Right lobe of liver (tissue), 6 donors: Measurements from ENCODE around the gene TLR10. TPM values are rescaled to one million over a fixed set of nuclear protein-coding genes. Genes with fewer than 3 reads are reported as not detected.
"Not testable (repeated sequence)": the region's sequence is repeated elsewhere in the genome, so short reads cannot be mapped to it uniquely, and the experiment has no call there.

Source experiments
- ATAC-seq, 4 donors: fragments of 200-7000 bp; cut with Tn5 transposase; one replicate each; pipeline ENCODE4 v1.9.1; 2020; ENCODE audit warnings: mild to moderate bottlenecking in 4 of 4, moderate library complexity in 4 of 4
- DNase-seq, 3 donors: peaks; one replicate each; pipeline ENCODE4 v3.0.0-alpha.2; 2020
- H3K27ac ChIP-seq, 3 donors: fragments of 200-600 bp; one replicate each; pipeline ENCODE4 v1.8.0; 2022
- H3K27me3 ChIP-seq, 2 donors: fragments of 200-600 bp; one replicate each; pipeline ENCODE4 v1.8.0; 2022
- H3K36me3 ChIP-seq, 4 donors: fragments of 200-600 bp; sonication (generic) in 1 of 4; one replicate each; pipeline versions ENCODE4 v1.5.1 to v1.8.0; 2017 to 2022; ENCODE audit warnings: control low read depth in 1 of 4
- H3K4me1 ChIP-seq, 4 donors: fragments of 200-600 bp; sonication (generic) in 1 of 4; one replicate each; pipeline versions ENCODE4 v1.5.1 to v1.8.0; 2017 to 2022; ENCODE audit warnings: control low read depth in 1 of 4
- H3K4me3 ChIP-seq, 3 donors: fragments of 200-600 bp; one replicate each; pipeline ENCODE4 v1.8.0; 2022
- H3K9me3 ChIP-seq, 4 donors: fragments of 200-600 bp; sonication (generic) in 1 of 4; one replicate each; pipeline versions ENCODE4 v1.5.1 to v1.8.0; 2017 to 2022; ENCODE audit warnings: control low read depth in 1 of 4
- POLR2A ChIP-seq: fragments of 450-650 bp; IDR thresholded peaks from one replicate; pipeline ENCODE4 v1.6.1; 2017; ENCODE audit warnings: antibody characterized with exemption, mild to moderate bottlenecking
- WGBS: methylation state at CpG from one replicate; pipeline ENCODE4 v1.1.6; 2018; ENCODE audit warnings: low coverage, low lambda C conversion rate; ENCODE audit not compliant: insufficient coverage; ENCODE audit errors: missing lambda C conversion rate; 5-methylcytosine and 5-hydroxymethylcytosine counted together
- intact Hi-C, 2 donors: fragments of 100-400 bp; cut with DNase I; formaldehyde crosslinking; loops; one replicate each; pipeline versions ENCODE4 v1.11.2 to v1.14.1; 2022
- total RNA-seq, 6 experiments: library from RNA; depleted of rRNA in 2 of 6; stranded (reverse); fragments of >200 nt in 2 of 6; fragmentation: NEBNext Ultra II Directional in 3 of 6; extraction: Animal tissue kit (Norgen Biotek cat#: 25700) in 3 of 6; gene quantifications; one replicate each; pipeline versions ENCODE4 v1.1.0 to v1.2.4, GENCODE V29; 2016 to 2023
- TF ChIP-seq, protein P1 (sequence below), 4 donors: fragments of 200-600 bp in 3 of 4; fragments of 450-650 bp in 1 of 4; IDR thresholded peaks; one replicate each; pipeline versions ENCODE4 v1.5.1 to v1.8.0; 2016 to 2022; ENCODE audit warnings: antibody characterized with exemption in 4 of 4, mild to moderate bottlenecking in 2 of 4
- donor health status: DM: no; HTN: yes; CAD: no.
- donor health status: DM: no; HTN: no; CAD: no.
- donor health status: DM: no; HTN: no; CAD: no.
- donor health status: DM: no; HTN: yes; CAD: no.
- donor health status: DM: no; HTN: yes; CAD: no.

Gene TLR10
- total RNA-seq, 6 experiments from 2014 or later, result 0.16 to 0.68 (median 0.39) TPM; not detected in 2

DNA sequence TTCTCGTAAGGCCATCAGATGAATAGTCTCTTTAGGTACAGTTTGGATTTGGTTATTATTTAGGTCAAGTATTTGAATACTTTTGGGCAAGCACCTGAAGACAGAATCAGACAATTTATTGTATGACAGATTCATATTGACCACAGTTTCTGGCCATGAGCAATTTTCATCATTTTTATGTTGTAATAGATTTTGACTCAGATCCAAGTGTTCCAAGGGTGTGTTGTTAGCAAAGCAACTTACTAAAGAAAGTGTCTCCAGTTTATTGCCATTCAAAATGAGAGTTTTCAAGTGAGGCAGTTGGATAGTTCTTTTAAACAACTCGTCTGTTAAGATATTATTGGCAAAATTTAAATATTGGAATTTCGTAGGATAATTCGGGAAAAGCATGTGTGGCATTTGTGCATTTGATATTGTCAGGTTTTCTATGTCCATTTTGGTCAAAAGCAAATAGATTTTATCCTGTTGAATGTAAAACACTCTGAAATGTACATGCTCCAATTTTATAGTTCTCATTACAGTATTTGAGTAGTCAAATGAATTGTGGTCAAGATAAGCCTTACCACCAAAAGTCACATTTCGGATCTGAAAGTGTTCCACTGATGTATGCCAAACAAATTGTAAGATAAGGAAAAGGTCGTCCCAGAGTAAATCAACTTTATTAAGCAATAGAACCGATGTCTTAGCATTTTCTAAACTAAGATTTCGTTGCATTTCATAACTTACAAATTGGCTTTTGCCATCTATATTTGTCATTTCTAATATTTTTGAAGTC, 8.4 kb downstream of the TLR10 start:
- Histone ChIP-seq H3K4me1 (no peaks in the 10 kb centered on the region), H3K27me3 (no peaks in the 10 kb centered on the region), H3K4me3 (no peak overlapping the region), H3K36me3 (no peaks in the 10 kb centered on the region), H3K9me3 (no peaks in the 10 kb centered on the region), H3K27ac (no peak overlapping the region)
- no peak for ATAC-seq
- TF ChIP-seq, protein P1, sequence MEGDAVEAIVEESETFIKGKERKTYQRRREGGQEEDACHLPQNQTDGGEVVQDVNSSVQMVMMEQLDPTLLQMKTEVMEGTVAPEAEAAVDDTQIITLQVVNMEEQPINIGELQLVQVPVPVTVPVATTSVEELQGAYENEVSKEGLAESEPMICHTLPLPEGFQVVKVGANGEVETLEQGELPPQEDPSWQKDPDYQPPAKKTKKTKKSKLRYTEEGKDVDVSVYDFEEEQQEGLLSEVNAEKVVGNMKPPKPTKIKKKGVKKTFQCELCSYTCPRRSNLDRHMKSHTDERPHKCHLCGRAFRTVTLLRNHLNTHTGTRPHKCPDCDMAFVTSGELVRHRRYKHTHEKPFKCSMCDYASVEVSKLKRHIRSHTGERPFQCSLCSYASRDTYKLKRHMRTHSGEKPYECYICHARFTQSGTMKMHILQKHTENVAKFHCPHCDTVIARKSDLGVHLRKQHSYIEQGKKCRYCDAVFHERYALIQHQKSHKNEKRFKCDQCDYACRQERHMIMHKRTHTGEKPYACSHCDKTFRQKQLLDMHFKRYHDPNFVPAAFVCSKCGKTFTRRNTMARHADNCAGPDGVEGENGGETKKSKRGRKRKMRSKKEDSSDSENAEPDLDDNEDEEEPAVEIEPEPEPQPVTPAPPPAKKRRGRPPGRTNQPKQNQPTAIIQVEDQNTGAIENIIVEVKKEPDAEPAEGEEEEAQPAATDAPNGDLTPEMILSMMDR (IDR thresholded peaks at IDR 0.05), result no peak
- TF ChIP-seq POLR2A, result no peak
- intact Hi-C loops, result no loop called here
- DNase-seq, result no peak
- WGBS, result 60% methylated on average over 8 of the region's 8 CpGs

DNA sequence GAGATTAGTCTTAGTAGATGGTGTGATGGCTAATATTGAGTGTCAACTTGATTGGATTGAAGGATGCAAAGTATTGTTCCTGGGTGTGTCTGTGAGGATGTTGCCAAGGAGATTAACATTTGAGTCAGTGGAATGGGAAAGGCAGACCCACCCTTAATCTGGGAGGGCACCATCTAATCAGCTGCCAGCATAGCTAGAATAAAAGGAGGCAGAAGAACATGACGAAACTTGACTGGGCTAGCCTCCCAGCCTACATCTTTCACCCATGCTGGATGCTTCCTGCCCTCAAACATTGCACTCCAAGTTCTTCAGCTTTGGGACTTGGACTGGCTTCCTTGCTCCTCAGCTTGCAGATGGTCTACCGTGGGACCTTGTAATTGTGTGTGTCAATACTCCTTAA, 12.5 kb downstream of the TLR10 start:
- H3K36me3 ChIP-seq, H3K4me1 ChIP-seq, H3K4me3 ChIP-seq, intact Hi-C loops, H3K9me3 ChIP-seq, H3K27me3 ChIP-seq, DNase-seq, H3K27ac ChIP-seq, ATAC-seq: not testable (repeated sequence)
- WGBS, result 79% methylated on average over 2 of the region's 2 CpGs

DNA sequence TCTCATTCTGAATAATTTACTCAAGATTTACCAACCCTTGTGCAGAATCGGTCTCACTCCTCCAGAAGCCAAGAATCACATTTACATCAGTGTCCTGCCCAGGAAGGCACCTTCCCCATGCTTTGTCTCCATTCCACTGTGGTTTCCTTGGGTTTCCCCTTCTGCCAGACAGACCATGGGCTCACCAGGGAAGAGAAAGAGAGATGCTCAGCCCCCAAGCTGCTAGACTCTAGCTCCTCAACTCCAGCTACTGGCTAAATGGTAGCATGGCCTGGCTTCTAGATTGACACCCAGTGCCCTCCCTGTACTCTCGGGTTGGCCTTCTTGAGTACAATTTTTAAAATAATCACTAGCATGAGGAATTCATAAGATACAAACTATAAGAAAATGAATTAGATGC, 12.9 kb downstream of the TLR10 start:
- H3K4me3 ChIP-seq, result no peak overlapping the region
- no peaks in the 10 kb centered on the region for H3K36me3 ChIP-seq
- no peak for TF ChIP-seq POLR2A
- TF ChIP-seq, protein P1 (IDR thresholded peaks at IDR 0.05), result no peak
- 84% methylated on average over 2 of the region's 2 CpGs for WGBS
- ATAC-seq (no peak), DNase-seq (no peak)
- H3K27me3 ChIP-seq, result no peaks in the 10 kb centered on the region
- intact Hi-C loops, result no loop called here
- no peaks in the 10 kb centered on the region for H3K4me1 ChIP-seq
- H3K27ac ChIP-seq, result no peak overlapping the region
- H3K9me3 ChIP-seq, result no peaks in the 10 kb centered on the region

DNA sequence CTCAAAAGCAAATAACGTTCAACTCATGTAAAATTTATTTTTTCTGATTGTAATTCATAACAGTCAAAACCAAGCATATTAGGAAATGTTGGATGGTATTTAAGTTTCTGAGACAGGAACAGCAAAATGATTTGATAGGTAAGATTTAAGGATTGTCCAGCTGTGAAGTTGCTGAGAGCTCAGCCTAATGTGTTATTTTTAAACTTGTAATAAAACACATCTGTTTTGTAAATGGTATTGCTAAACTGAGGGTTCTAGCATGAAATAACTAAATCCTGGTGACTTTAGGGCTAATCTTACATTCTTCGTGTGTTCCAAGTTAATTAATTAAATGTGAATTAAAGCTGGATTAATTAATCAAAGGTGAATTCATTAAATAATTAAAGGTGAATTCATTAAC, 13.3 kb downstream of the TLR10 start:
- Histone ChIP-seq H3K27ac (no peak overlapping the region), H3K36me3 (no peaks in the 10 kb centered on the region), H3K9me3 (no peaks in the 10 kb centered on the region), H3K4me3 (no peak overlapping the region), H3K27me3 (no peaks in the 10 kb centered on the region), H3K4me1 (no peaks in the 10 kb centered on the region)
- DNase-seq (no peak), ATAC-seq (no peak)
- intact Hi-C loops, result no loop called here
- 47% methylated on average over 2 of the region's 2 CpGs for WGBS
- TF ChIP-seq POLR2A, result no peak
- TF ChIP-seq, protein P1 (IDR thresholded peaks at IDR 0.05), result no peak

DNA sequence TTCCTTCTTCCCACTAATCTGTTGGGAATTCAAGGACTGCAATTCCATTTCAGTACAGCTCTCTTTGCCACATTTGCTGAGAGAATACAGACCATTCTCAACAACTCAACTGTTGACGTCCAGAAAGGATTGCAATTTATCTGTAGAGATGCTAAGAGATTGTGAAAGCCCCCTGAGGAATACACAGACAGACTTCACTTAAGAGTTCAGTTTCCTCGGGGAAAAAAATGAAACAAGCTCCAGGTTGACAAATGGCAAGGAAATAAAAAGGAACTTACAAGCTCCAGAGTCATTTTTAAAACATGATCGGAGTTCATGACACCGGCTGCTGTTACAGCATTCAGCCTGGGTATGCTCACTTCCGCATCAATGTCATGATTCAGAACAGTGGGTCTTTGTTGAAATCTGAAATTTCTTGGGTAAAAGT, 13.8 kb downstream of the TLR10 start:
- intact Hi-C loops, result no loop called here
- H3K27me3 ChIP-seq, result no peaks in the 10 kb centered on the region
- H3K36me3 ChIP-seq, result no peaks in the 10 kb centered on the region
- no peaks in the 10 kb centered on the region for H3K4me1 ChIP-seq
- 59% methylated on average over 5 of the region's 5 CpGs for WGBS
- DNase-seq (no peak), ATAC-seq (peak in 2 of 4 donors; percentile 33 to 43)
- H3K4me3 ChIP-seq, result no peak overlapping the region
- no peak overlapping the region for H3K27ac ChIP-seq
- H3K9me3 ChIP-seq, result no peaks in the 10 kb centered on the region
- TF ChIP-seq POLR2A, result no peak

DNA sequence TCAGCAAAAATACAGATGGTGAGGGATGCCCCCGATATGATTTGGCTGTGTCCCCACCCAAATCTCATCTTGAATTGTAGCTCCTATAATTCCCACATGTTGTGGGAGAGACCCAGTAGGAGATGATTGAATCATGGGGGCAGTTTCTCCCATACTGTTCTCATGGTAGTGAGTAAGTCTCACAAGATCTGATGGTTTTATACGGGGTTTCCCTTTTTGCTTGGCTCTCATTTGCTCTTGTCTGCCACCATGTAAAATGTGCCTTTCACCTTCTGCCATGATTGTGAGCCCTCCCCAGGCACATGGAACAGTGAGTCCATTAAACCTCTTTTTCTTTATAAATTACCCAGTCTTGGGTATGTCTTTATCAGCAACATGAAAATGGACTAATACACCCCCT, 15.8 kb downstream of the TLR10 start:
- intact Hi-C loops, H3K27me3 ChIP-seq, H3K4me3 ChIP-seq, DNase-seq, H3K9me3 ChIP-seq, H3K27ac ChIP-seq, H3K36me3 ChIP-seq, ATAC-seq, H3K4me1 ChIP-seq: not testable (repeated sequence)
- WGBS, result 80% methylated on average over 1 of the region's 2 CpGs
